Progenitor cell of endocrine pancreas (in vitro differentiated cells): ENCODE results near the gene PDZD8. TPM values are rescaled to one million over a fixed set of nuclear protein-coding genes. Genes with fewer than 3 reads are reported as not detected.

Experiments
- DNase-seq: peaks from one replicate; pipeline ENCODE4 v3.0.0; 2021; ENCODE audit warnings: low spot score; ENCODE audit not compliant: unreplicated experiment
- H3K27ac Mint-ChIP-seq: 2 replicates; pipeline ENCODE4 v1.8.0; 2021; ENCODE audit warnings: mild to moderate bottlenecking, moderate library complexity, mixed read lengths
- H3K27me3 Mint-ChIP-seq: 2 replicates; pipeline ENCODE4 v1.8.0; 2021; ENCODE audit warnings: mixed read lengths
- H3K36me3 Mint-ChIP-seq: 2 replicates; pipeline ENCODE4 v1.8.0; 2022; ENCODE audit warnings: mixed read lengths; ENCODE audit not compliant: insufficient read depth
- H3K4me1 Mint-ChIP-seq: 2 replicates; pipeline ENCODE4 v1.8.0; 2021; ENCODE audit warnings: low read depth, mixed read lengths
- H3K4me3 Mint-ChIP-seq: 2 replicates; pipeline ENCODE4 v1.8.0; 2021; ENCODE audit warnings: low read depth, mild to moderate bottlenecking, moderate library complexity, mixed read lengths
- H3K9me3 Mint-ChIP-seq: 2 replicates; pipeline ENCODE4 v1.8.0; 2021; ENCODE audit warnings: low read depth, mixed read lengths
- total RNA-seq: library from RNA; stranded (reverse); gene quantifications from 2 replicates; pipeline ENCODE4 v1.2.1, GENCODE V29; 2021
- TF ChIP-seq, protein P1 (sequence below): fragments of 200-600 bp; sonication (generic); IDR thresholded peaks from one replicate; pipeline ENCODE4 v1.5.0; 2021; ENCODE audit warnings: antibody characterized with exemption, mild to moderate bottlenecking; ENCODE audit not compliant: unreplicated experiment

Gene PDZD8
- total RNA-seq, 1 donor from 2014 or later: 28.6 TPM

DNA sequence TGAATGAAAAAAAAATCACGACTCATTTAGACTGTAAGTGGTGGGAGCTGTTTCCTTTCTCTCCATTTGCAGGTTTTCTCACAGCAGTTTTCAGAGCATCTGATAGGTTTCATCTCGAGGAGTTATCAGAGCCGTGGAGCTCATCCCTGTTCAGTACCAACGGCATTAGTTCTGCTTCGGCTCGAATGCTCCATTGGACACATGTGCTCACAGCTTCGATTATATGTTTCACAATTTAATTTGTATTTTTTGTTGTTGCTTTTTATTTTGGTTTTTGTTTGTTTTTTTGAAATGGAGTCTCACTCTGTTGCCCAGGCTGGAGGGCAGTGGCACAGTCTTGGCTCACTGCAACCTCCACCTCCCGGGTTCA, 132.8 kb downstream of the PDZD8 start:
- TF ChIP-seq, protein P1, sequence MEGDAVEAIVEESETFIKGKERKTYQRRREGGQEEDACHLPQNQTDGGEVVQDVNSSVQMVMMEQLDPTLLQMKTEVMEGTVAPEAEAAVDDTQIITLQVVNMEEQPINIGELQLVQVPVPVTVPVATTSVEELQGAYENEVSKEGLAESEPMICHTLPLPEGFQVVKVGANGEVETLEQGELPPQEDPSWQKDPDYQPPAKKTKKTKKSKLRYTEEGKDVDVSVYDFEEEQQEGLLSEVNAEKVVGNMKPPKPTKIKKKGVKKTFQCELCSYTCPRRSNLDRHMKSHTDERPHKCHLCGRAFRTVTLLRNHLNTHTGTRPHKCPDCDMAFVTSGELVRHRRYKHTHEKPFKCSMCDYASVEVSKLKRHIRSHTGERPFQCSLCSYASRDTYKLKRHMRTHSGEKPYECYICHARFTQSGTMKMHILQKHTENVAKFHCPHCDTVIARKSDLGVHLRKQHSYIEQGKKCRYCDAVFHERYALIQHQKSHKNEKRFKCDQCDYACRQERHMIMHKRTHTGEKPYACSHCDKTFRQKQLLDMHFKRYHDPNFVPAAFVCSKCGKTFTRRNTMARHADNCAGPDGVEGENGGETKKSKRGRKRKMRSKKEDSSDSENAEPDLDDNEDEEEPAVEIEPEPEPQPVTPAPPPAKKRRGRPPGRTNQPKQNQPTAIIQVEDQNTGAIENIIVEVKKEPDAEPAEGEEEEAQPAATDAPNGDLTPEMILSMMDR: no peak
- Mint-ChIP-seq H3K9me3 (no peaks in the 10 kb centered on the region), H3K27ac (no peak overlapping the region), H3K4me3 (no peak overlapping the region), H3K36me3 (no peaks in the 10 kb centered on the region), H3K27me3 (peaks cover 77% of the 10 kb centered on the region), H3K4me1 (no peaks in the 10 kb centered on the region)
- no peak for DNase-seq

DNA sequence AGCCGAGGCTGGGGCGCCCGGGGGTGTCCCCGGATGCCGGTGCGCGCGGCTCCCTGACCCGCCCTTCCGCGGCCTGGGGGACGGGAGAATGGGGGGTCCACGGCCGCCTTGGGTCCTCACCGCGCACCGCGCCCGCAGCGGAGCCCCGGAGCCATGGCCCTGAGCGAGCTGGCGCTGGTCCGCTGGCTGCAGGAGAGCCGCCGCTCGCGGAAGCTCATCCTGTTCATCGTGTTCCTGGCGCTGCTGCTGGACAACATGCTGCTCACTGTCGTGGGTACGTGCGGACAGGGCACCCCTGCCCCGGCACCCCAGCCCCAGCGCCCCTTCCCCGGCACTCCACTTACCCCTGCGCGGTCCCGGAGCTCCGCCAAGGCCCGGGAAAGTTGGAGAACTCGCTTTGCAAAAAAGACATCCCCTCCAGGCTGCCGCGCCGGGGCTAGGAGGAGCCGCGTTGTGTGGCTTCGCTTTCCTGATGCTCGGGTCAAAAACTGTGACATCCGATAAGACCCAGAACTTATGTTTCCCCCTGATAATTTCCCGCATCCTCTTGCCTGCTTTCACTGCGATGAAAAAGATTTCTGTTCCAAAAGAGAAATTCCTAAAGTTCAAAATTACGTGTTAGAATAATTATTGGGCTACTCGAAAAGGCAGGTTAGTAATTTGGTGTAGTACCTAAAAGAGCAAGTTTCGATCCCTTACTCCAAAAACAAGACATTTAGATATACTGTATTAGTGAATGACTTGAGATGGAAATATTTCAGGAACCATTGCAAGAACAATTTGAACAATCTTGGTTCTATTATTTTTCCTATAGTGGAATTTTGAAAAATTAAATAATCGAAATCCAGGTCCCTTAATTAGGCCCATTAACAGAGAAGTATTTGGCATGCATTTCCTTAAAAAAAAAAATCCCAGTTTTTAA, 133.4 kb downstream of the PDZD8 start:
- H3K4me3 Mint-ChIP-seq: peak overlapping the region; percentile 59

DNA sequence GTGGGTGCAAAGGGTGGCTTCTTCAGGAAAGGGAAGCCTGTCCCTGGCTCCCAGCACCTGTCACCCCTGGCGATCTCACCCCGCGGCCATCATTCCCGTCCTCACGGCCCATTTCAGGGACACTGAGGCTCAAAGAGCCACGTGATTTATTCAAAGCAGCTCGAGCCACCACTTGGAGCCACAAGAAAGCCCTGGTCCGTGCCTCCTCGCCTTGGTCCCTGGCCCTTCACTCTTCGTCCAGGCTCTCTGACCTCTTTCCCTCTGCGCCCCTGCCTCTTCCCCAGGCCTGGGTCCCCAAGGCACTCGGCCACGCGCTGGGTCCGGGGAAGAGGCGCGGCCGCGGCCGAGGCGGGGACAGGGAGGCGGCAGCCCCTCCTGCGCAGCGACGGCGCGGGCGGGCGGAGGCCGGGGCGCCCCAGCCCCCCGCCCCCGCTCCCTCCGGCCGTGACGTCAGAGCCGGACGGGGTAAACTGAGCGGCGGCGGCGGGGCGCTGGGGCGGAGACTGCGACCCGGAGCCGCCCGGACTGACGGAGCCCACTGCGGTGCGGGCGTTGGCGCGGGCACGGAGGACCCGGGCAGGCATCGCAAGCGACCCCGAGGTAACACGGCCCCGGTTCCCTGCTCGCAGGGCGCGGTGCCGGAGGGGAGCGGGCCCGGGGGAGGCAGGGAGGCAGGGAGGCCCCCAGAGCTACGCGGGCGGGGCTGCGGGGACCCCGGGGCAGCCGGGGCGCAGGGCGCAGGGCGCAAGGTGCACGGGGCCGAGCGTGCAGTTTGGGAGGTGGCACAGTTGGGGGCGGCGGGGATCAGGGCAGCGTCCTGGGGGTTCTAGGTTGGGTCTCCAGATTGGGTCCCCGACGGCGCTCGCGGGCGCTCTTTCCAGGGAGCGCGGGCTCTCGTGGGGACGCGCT, 134.4 kb downstream of the PDZD8 start, which contains the start of gene SLC18A2:
Gene SLC18A2, plus strand, starts transcription at position 494 of the 909 bp plus-strand sequence. CDS start 580 bp downstream, outside the sequence.
- Mint-ChIP-seq H3K9me3 (no peaks in the 10 kb centered on the region), H3K36me3 (no peaks in the 10 kb centered on the region), H3K27me3 (peaks cover 79% of the 10 kb centered on the region), H3K27ac (no peak within 1 kb of the TSS), H3K4me1 (no peaks in the 10 kb centered on the region), H3K4me3 (peak within 1 kb of the TSS; percentile 59)
- TF ChIP-seq, protein P1: no peak
- no peak for DNase-seq

More for the DNA sequence above, 133.4 kb downstream of the PDZD8 start:
- H3K9me3 Mint-ChIP-seq: no peaks in the 10 kb centered on the region
- TF ChIP-seq, protein P1: no peak
- peaks cover 75% of the 10 kb centered on the region for H3K27me3 Mint-ChIP-seq
- H3K4me1 Mint-ChIP-seq: no peaks in the 10 kb centered on the region
- no peak for DNase-seq
- no peak overlapping the region for H3K27ac Mint-ChIP-seq
- H3K36me3 Mint-ChIP-seq: no peaks in the 10 kb centered on the region

GRCh38 chr10:117239721-117240620, 135.3 kb downstream of the PDZD8 start:
- Mint-ChIP-seq H3K4me1 (no peaks in the 10 kb centered on the region), H3K36me3 (no peaks in the 10 kb centered on the region), H3K9me3 (no peaks in the 10 kb centered on the region), H3K4me3 (no peak overlapping the region), H3K27ac (no peak overlapping the region), H3K27me3 (peaks cover 78% of the 10 kb centered on the region)
- TF ChIP-seq, protein P1: no peak
- DNase-seq: no peak
